K562 (cell line): Measurements from ENCODE around the gene FBXW9.

Experiments
- GTF2E2 ChIP-seq: fragments of 200-800 bp; sonication (Bioruptor generic); IDR thresholded peaks from 2 replicates; pipeline ENCODE4 v1.6.1; 2016; ENCODE audit warnings: missing genetic modification characterization, missing compliant biosample characterization
- HNRNPUL1 ChIP-seq: fragments of 200-400 bp; formaldehyde crosslinking; IDR thresholded peaks from 2 replicates; pipeline ENCODE4 v1.6.1; 2017; ENCODE audit warnings: low read length
- MAFK ChIP-seq: IDR thresholded peaks from 2 replicates; pipeline ENCODE4 v1.6.1; 2011; ENCODE audit warnings: low read length, improper control_type of control experiment
- NCOA4 ChIP-seq: fragments of 450-650 bp; IDR thresholded peaks from 2 replicates; pipeline ENCODE4 v1.6.1; 2018; ENCODE audit warnings: mild to moderate bottlenecking; ENCODE audit not compliant: partially characterized antibody
- NFIC ChIP-seq: fragments of 450-650 bp; IDR thresholded peaks from 2 replicates; pipeline ENCODE4 v1.6.1; 2017; ENCODE audit warnings: mild to moderate bottlenecking, inconsistent platforms
- TEAD4 ChIP-seq, 2 experiments: sonication (generic) in 1 of 2; formaldehyde crosslinking in 1 of 2; IDR thresholded peaks; 2 replicates each; pipeline versions ENCODE4 v1.6.1 to v1.8.0; 2012 to 2022; ENCODE audit warnings: borderline replicate concordance in 1 of 2, inconsistent platforms in 1 of 2, low read length in 1 of 2, mild to moderate bottlenecking in 1 of 2, missing genetic modification reagents in 1 of 2
- ZNF253 ChIP-seq: fragments of 250-450 bp; sonication (Bioruptor Pico); conservative IDR thresholded peaks from 2 replicates; pipeline ENCODE4 v1.6.1; 2021; ENCODE audit warnings: mild to moderate bottlenecking
- ZNF778 ChIP-seq: fragments of 450-650 bp; formaldehyde crosslinking; IDR thresholded peaks from 2 replicates; pipeline ENCODE4 v1.4.0; 2020; ENCODE audit warnings: mild to moderate bottlenecking, moderate library complexity
- TF ChIP-seq, protein P1 (sequence below), 2 experiments: fragments of 450-650 bp; formaldehyde crosslinking in 1 of 2; IDR thresholded peaks; 2 replicates each; pipeline versions ENCODE4 v1.4.0 to v1.6.1; 2014 to 2020; ENCODE audit warnings: mild to moderate bottlenecking in 2 of 2, borderline replicate concordance in 1 of 2, low read depth in 1 of 2
- TF ChIP-seq, protein P2 (sequence below), 3 experiments: IDR thresholded peaks in 2 of 3; conservative IDR thresholded peaks in 1 of 3; 2 replicates each; pipeline ENCODE4 v1.5.1; 2011 to 2012; ENCODE audit warnings: low read length in 3 of 3, mild to moderate bottlenecking in 3 of 3, control low read depth in 2 of 3, improper control_type of control experiment in 1 of 3, inconsistent platforms in 1 of 3, low read depth in 1 of 3, mixed read lengths in 1 of 3, moderate library complexity in 1 of 3; ENCODE audit not compliant: insufficient read depth in 2 of 3
- TF ChIP-seq, protein P3 (sequence below): sonication (generic); formaldehyde crosslinking; IDR thresholded peaks from 2 replicates; pipeline ENCODE4 v1.8.0; 2022; ENCODE audit warnings: mild to moderate bottlenecking, missing genetic modification reagents
- TF ChIP-seq, protein P4 (sequence below): IDR thresholded peaks from 2 replicates; pipeline ENCODE4 v1.6.1; 2012; ENCODE audit warnings: low read depth, low read length, improper control_type of control experiment, borderline replicate concordance
- TF ChIP-seq, protein P5 (sequence below): fragments of 450-650 bp; formaldehyde crosslinking; conservative IDR thresholded peaks from 2 replicates; pipeline ENCODE4 v1.4.0; 2022; ENCODE audit warnings: mild to moderate bottlenecking, missing genetic modification characterization
- TF ChIP-seq, protein P6 (sequence below): IDR thresholded peaks from 2 replicates; pipeline ENCODE4 v1.6.1; 2011; ENCODE audit not compliant: insufficient read length; ENCODE audit errors: extremely low read depth

DNA sequence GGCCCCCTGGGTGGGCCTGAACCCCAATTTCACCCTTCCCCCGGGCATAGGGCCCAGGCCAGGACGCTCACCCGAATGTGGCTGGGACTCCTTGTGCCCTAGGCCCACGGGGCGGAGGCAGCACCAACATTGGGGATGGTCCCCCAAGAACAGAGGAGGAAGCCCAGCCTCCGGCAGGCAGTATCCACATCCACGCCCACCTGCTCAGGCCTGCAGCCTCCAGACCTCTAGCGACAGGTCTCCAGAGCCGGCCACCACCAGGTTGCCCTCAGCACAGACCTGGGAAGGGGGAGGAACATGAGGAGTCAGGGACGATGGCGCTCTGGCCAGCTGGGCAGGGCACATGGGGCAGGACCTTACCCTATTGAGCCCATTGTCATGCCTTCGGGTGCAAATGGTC lies 7.4 kb downstream of the FBXW9 start:
- TF ChIP-seq, protein P1, sequence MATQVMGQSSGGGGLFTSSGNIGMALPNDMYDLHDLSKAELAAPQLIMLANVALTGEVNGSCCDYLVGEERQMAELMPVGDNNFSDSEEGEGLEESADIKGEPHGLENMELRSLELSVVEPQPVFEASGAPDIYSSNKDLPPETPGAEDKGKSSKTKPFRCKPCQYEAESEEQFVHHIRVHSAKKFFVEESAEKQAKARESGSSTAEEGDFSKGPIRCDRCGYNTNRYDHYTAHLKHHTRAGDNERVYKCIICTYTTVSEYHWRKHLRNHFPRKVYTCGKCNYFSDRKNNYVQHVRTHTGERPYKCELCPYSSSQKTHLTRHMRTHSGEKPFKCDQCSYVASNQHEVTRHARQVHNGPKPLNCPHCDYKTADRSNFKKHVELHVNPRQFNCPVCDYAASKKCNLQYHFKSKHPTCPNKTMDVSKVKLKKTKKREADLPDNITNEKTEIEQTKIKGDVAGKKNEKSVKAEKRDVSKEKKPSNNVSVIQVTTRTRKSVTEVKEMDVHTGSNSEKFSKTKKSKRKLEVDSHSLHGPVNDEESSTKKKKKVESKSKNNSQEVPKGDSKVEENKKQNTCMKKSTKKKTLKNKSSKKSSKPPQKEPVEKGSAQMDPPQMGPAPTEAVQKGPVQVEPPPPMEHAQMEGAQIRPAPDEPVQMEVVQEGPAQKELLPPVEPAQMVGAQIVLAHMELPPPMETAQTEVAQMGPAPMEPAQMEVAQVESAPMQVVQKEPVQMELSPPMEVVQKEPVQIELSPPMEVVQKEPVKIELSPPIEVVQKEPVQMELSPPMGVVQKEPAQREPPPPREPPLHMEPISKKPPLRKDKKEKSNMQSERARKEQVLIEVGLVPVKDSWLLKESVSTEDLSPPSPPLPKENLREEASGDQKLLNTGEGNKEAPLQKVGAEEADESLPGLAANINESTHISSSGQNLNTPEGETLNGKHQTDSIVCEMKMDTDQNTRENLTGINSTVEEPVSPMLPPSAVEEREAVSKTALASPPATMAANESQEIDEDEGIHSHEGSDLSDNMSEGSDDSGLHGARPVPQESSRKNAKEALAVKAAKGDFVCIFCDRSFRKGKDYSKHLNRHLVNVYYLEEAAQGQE (IDR thresholded peaks at IDR 0.05; ENCODE audit: borderline replicate concordance) = no peak
- TF ChIP-seq, protein P1 (CRISPR knock-in tag; IDR thresholded peaks at IDR 0.05; ENCODE audit: low read depth) = no peak
- no peak for TF ChIP-seq MAFK
- TF ChIP-seq NCOA4 = no peak
- TF ChIP-seq GTF2E2 (tag) = no peak
- no peak for TF ChIP-seq TEAD4 (IDR thresholded peaks at IDR 0.05; ENCODE audit: low read length)
- no peak for TF ChIP-seq TEAD4 (CRISPR knock-in tag; IDR thresholded peaks at IDR 0.05; ENCODE audit: borderline replicate concordance)
- TF ChIP-seq, protein P2, sequence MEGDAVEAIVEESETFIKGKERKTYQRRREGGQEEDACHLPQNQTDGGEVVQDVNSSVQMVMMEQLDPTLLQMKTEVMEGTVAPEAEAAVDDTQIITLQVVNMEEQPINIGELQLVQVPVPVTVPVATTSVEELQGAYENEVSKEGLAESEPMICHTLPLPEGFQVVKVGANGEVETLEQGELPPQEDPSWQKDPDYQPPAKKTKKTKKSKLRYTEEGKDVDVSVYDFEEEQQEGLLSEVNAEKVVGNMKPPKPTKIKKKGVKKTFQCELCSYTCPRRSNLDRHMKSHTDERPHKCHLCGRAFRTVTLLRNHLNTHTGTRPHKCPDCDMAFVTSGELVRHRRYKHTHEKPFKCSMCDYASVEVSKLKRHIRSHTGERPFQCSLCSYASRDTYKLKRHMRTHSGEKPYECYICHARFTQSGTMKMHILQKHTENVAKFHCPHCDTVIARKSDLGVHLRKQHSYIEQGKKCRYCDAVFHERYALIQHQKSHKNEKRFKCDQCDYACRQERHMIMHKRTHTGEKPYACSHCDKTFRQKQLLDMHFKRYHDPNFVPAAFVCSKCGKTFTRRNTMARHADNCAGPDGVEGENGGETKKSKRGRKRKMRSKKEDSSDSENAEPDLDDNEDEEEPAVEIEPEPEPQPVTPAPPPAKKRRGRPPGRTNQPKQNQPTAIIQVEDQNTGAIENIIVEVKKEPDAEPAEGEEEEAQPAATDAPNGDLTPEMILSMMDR (IDR thresholded peaks at IDR 0.05 in 2 of 3, conservative IDR thresholded peaks at IDR 0.05 in 1 of 3; ENCODE audit: insufficient read depth in 2 of 3, low read depth in 1 of 3, low read length in 3 of 3) = no peak
- TF ChIP-seq HNRNPUL1 = no peak
- TF ChIP-seq, protein P3, sequence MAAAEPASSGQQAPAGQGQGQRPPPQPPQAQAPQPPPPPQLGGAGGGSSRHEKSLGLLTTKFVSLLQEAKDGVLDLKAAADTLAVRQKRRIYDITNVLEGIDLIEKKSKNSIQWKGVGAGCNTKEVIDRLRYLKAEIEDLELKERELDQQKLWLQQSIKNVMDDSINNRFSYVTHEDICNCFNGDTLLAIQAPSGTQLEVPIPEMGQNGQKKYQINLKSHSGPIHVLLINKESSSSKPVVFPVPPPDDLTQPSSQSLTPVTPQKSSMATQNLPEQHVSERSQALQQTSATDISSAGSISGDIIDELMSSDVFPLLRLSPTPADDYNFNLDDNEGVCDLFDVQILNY = no peak
- TF ChIP-seq, protein P4, sequence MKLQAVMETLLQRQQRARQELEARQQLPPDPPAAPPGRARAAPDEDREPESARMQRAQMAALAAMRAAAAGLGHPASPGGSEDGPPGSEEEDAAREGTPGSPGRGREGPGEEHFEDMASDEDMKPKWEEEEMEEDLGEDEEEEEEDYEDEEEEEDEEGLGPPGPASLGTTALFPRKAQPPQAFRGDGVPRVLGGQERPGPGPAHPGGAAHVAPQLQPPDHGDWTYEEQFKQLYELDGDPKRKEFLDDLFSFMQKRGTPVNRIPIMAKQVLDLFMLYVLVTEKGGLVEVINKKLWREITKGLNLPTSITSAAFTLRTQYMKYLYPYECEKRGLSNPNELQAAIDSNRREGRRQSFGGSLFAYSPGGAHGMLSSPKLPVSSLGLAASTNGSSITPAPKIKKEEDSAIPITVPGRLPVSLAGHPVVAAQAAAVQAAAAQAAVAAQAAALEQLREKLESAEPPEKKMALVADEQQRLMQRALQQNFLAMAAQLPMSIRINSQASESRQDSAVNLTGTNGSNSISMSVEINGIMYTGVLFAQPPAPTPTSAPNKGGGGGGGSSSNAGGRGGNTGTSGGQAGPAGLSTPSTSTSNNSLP = no peak
- no peak for TF ChIP-seq ZNF778 (CRISPR knock-in tag)
- TF ChIP-seq NFIC = no peak
- TF ChIP-seq ZNF253 (CRISPR knock-in tag) = no peak
- TF ChIP-seq, protein P5, sequence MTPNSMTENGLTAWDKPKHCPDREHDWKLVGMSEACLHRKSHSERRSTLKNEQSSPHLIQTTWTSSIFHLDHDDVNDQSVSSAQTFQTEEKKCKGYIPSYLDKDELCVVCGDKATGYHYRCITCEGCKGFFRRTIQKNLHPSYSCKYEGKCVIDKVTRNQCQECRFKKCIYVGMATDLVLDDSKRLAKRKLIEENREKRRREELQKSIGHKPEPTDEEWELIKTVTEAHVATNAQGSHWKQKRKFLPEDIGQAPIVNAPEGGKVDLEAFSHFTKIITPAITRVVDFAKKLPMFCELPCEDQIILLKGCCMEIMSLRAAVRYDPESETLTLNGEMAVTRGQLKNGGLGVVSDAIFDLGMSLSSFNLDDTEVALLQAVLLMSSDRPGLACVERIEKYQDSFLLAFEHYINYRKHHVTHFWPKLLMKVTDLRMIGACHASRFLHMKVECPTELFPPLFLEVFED (CRISPR knock-in tag) = no peak
- TF ChIP-seq, protein P6, sequence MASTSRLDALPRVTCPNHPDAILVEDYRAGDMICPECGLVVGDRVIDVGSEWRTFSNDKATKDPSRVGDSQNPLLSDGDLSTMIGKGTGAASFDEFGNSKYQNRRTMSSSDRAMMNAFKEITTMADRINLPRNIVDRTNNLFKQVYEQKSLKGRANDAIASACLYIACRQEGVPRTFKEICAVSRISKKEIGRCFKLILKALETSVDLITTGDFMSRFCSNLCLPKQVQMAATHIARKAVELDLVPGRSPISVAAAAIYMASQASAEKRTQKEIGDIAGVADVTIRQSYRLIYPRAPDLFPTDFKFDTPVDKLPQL = no peak
